ENCODE measurements around the gene PHPT1.

PHPT1 gene

GRCh38 chr9:136849960-136850865 is 1.0 kb downstream of the PHPT1 start:
- no peak for TF ChIP-seq GATA3 (IDR thresholded peaks at IDR 0.05; ENCODE audit: low read depth, low read length)
- no peak for TF ChIP-seq GATA2 (IDR thresholded peaks at IDR 0.05; ENCODE audit: low read depth, low read length)

- TF ChIP-seq GATA2 (IDR thresholded peaks at IDR 0.05; ENCODE audit: low read depth, low read length) = no peak
- no peak for TF ChIP-seq GATA3 (IDR thresholded peaks at IDR 0.05; ENCODE audit: low read depth, low read length)
Observed at GRCh38 chr9:136850866-136851775, 1.9 kb downstream of the PHPT1 start.

- TF ChIP-seq GATA2 (IDR thresholded peaks at IDR 0.05; ENCODE audit: low read depth, low read length) = no peak
- no peak for TF ChIP-seq GATA3 (IDR thresholded peaks at IDR 0.05; ENCODE audit: low read depth, low read length)
Observed at GRCh38 chr9:136851941-136852663, 2.9 kb downstream of the PHPT1 start, which contains the start of gene MAMDC4. Gene MAMDC4, plus strand, starts transcription at chr9:136852346. Its CDS starts 71 bp downstream, at chr9:136852417.

GRCh38 chr9:136852664-136853595 is 3.7 kb downstream of the PHPT1 start:
- TF ChIP-seq GATA2 (IDR thresholded peaks at IDR 0.05; ENCODE audit: low read depth, low read length) (no peak), GATA3 (IDR thresholded peaks at IDR 0.05; ENCODE audit: low read depth, low read length) (no peak)

- TF ChIP-seq GATA2 (IDR thresholded peaks at IDR 0.05; ENCODE audit: low read depth, low read length) (no peak), GATA3 (IDR thresholded peaks at IDR 0.05; ENCODE audit: low read depth, low read length) (no peak)
Observed at GRCh38 chr9:136853596-136854112, 4.4 kb downstream of the PHPT1 start.

GRCh38 chr9:136854113-136854841 is 5.1 kb downstream of the PHPT1 start:
- no peak for TF ChIP-seq GATA3 (IDR thresholded peaks at IDR 0.05; ENCODE audit: low read depth, low read length)
- no peak for TF ChIP-seq GATA2 (IDR thresholded peaks at IDR 0.05; ENCODE audit: low read depth, low read length)

- TF ChIP-seq GATA3 (IDR thresholded peaks at IDR 0.05; ENCODE audit: low read depth, low read length) (no peak), GATA2 (IDR thresholded peaks at IDR 0.05; ENCODE audit: low read depth, low read length) (no peak)
Observed at GRCh38 chr9:136854842-136855460, 5.7 kb downstream of the PHPT1 start.

- TF ChIP-seq GATA2 (IDR thresholded peaks at IDR 0.05; ENCODE audit: low read depth, low read length) (no peak), GATA3 (IDR thresholded peaks at IDR 0.05; ENCODE audit: low read depth, low read length) (no peak)
Observed at GRCh38 chr9:136855461-136856078, 6.4 kb downstream of the PHPT1 start.

- TF ChIP-seq GATA3 (IDR thresholded peaks at IDR 0.05; ENCODE audit: low read depth, low read length) (no peak), GATA2 (IDR thresholded peaks at IDR 0.05; ENCODE audit: low read depth, low read length) (no peak)
Observed at GRCh38 chr9:136856079-136856476, 6.9 kb downstream of the PHPT1 start.

GRCh38 chr9:136856541-136857141 is 7.4 kb downstream of the PHPT1 start:
- TF ChIP-seq GATA2 (IDR thresholded peaks at IDR 0.05; ENCODE audit: low read depth, low read length) (no peak), GATA3 (IDR thresholded peaks at IDR 0.05; ENCODE audit: low read depth, low read length) (no peak)

GRCh38 chr9:136857166-136857565 is 8.0 kb downstream of the PHPT1 start:
- no peak for TF ChIP-seq GATA3 (IDR thresholded peaks at IDR 0.05; ENCODE audit: low read depth, low read length)

Measured in SH-SY5Y (cell line).